Right lobe of liver (tissue), 6 donors: ENCODE results near the gene CACNB2. TPM values are rescaled to one million over a fixed set of nuclear protein-coding genes. Genes with fewer than 3 reads are reported as not detected.
A peak's percentile ranks its signal among the peaks of the same experiment; 100 is the strongest.

ENCODE experiments used
- ATAC-seq, 4 donors: fragments of 200-7000 bp; cut with Tn5 transposase; one replicate each; pipeline ENCODE4 v1.9.1; 2020; ENCODE audit warnings: mild to moderate bottlenecking in 4 of 4, moderate library complexity in 4 of 4
- DNase-seq, 3 donors: peaks; one replicate each; pipeline ENCODE4 v3.0.0-alpha.2; 2020
- H3K27ac ChIP-seq, 3 donors: fragments of 200-600 bp; one replicate each; pipeline ENCODE4 v1.8.0; 2022
- H3K27me3 ChIP-seq, 2 donors: fragments of 200-600 bp; one replicate each; pipeline ENCODE4 v1.8.0; 2022
- H3K36me3 ChIP-seq, 4 donors: fragments of 200-600 bp; sonication (generic) in 1 of 4; one replicate each; pipeline versions ENCODE4 v1.5.1 to v1.8.0; 2017 to 2022; ENCODE audit warnings: control low read depth in 1 of 4
- H3K4me1 ChIP-seq, 4 donors: fragments of 200-600 bp; sonication (generic) in 1 of 4; one replicate each; pipeline versions ENCODE4 v1.5.1 to v1.8.0; 2017 to 2022; ENCODE audit warnings: control low read depth in 1 of 4
- H3K4me3 ChIP-seq, 3 donors: fragments of 200-600 bp; one replicate each; pipeline ENCODE4 v1.8.0; 2022
- H3K9me3 ChIP-seq, 4 donors: fragments of 200-600 bp; sonication (generic) in 1 of 4; one replicate each; pipeline versions ENCODE4 v1.5.1 to v1.8.0; 2017 to 2022; ENCODE audit warnings: control low read depth in 1 of 4
- POLR2A ChIP-seq: fragments of 450-650 bp; IDR thresholded peaks from one replicate; pipeline ENCODE4 v1.6.1; 2017; ENCODE audit warnings: antibody characterized with exemption, mild to moderate bottlenecking
- WGBS: methylation state at CpG from one replicate; pipeline ENCODE4 v1.1.6; 2018; ENCODE audit warnings: low coverage, low lambda C conversion rate; ENCODE audit not compliant: insufficient coverage; ENCODE audit errors: missing lambda C conversion rate; 5-methylcytosine and 5-hydroxymethylcytosine counted together
- intact Hi-C, 2 donors: fragments of 100-400 bp; cut with DNase I; formaldehyde crosslinking; loops; one replicate each; pipeline versions ENCODE4 v1.11.2 to v1.14.1; 2022
- total RNA-seq, 6 experiments: library from RNA; depleted of rRNA in 2 of 6; stranded (reverse); fragments of >200 nt in 2 of 6; fragmentation: NEBNext Ultra II Directional in 3 of 6; extraction: Animal tissue kit (Norgen Biotek cat#: 25700) in 3 of 6; gene quantifications; one replicate each; pipeline versions ENCODE4 v1.1.0 to v1.2.4, GENCODE V29; 2016 to 2023
- TF ChIP-seq, protein P1 (sequence below), 4 donors: fragments of 200-600 bp in 3 of 4; fragments of 450-650 bp in 1 of 4; IDR thresholded peaks; one replicate each; pipeline versions ENCODE4 v1.5.1 to v1.8.0; 2016 to 2022; ENCODE audit warnings: antibody characterized with exemption in 4 of 4, mild to moderate bottlenecking in 2 of 4
- donor health status: DM: no; HTN: yes; CAD: no.
- donor health status: DM: no; HTN: no; CAD: no.
- donor health status: DM: no; HTN: no; CAD: no.
- donor health status: DM: no; HTN: yes; CAD: no.
- donor health status: DM: no; HTN: yes; CAD: no.

The CACNB2 gene
- total RNA-seq, 6 experiments from 2014 or later = 0.12 to 1.8 (median 1.0) TPM; not detected in 1

DNA sequence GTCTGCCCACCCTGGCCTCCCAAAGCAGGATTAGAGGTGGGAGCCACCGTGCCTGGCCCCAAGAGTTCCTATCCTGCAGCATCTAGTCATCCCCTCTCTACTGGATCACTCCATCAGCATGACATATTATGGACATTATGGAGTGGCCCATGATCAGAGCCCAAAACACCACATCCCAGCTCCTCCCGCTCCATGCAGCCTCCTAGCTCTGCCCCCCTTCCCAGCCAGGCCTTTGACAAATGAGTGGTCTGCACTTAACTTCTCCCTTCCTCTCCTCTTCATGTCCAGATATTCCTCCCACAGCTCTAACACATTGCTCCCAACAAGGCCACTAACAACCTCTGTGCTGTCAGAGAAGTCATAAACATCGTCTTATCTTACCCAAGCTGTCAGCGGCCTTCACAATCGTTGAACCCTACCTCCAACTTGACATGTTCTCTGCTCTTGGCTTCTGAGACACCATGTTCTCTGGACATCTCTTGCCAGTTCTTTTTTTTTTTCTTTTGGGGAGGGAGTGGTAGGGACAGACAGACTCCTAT is 323.5 kb downstream of the CACNB2 start:
- Histone ChIP-seq H3K4me3 (no peak overlapping the region), H3K4me1 (no peaks in the 10 kb centered on the region), H3K9me3 (no peaks in the 10 kb centered on the region), H3K27ac (no peak overlapping the region), H3K36me3 (no peaks in the 10 kb centered on the region), H3K27me3 (no peaks in the 10 kb centered on the region)
- TF ChIP-seq POLR2A = no peak
- TF ChIP-seq, protein P1, sequence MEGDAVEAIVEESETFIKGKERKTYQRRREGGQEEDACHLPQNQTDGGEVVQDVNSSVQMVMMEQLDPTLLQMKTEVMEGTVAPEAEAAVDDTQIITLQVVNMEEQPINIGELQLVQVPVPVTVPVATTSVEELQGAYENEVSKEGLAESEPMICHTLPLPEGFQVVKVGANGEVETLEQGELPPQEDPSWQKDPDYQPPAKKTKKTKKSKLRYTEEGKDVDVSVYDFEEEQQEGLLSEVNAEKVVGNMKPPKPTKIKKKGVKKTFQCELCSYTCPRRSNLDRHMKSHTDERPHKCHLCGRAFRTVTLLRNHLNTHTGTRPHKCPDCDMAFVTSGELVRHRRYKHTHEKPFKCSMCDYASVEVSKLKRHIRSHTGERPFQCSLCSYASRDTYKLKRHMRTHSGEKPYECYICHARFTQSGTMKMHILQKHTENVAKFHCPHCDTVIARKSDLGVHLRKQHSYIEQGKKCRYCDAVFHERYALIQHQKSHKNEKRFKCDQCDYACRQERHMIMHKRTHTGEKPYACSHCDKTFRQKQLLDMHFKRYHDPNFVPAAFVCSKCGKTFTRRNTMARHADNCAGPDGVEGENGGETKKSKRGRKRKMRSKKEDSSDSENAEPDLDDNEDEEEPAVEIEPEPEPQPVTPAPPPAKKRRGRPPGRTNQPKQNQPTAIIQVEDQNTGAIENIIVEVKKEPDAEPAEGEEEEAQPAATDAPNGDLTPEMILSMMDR (IDR thresholded peaks at IDR 0.05) = no peak
- DNase-seq (no peak), ATAC-seq (no peak)
- WGBS = 89% methylated on average over 5 of the region's 5 CpGs
- intact Hi-C loops = no loop called here

DNA sequence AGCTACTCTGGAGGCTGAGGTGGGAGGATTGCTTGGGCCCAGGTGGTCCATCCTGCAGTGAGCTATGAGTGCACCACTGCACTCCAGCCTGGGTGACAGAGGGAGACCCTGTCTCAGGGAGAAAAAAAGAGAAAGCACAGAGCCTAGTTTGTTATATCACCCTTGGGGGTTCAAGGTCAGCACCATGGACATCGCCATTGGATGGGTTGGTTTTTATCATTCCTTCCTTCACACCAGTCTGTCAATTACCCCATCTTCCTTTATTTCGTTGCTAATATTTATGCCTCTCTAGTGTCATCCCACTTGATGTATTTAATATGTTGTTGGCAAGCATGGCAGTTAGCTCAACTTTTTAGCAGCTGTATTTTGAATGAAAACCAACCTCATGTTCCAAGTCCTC is 328.9 kb downstream of the CACNB2 start:
- no peaks in the 10 kb centered on the region for H3K4me1 ChIP-seq
- no peak overlapping the region for H3K4me3 ChIP-seq
- ATAC-seq = no peak
- no peak for TF ChIP-seq POLR2A
- TF ChIP-seq, protein P1 (IDR thresholded peaks at IDR 0.05) = no peak
- WGBS = 75% methylated on average over 2 of the region's 2 CpGs
- no peaks in the 10 kb centered on the region for H3K36me3 ChIP-seq
- H3K9me3 ChIP-seq = no peaks in the 10 kb centered on the region
- no peaks in the 10 kb centered on the region for H3K27me3 ChIP-seq
- intact Hi-C loops = no loop called here
- DNase-seq = no peak
- H3K27ac ChIP-seq = no peak overlapping the region

GRCh38 chr10:18472977-18473376 is 332.8 kb downstream of the CACNB2 start:
- intact Hi-C loops = no loop called here
- no peaks in the 10 kb centered on the region for H3K27me3 ChIP-seq
- no peaks in the 10 kb centered on the region for H3K9me3 ChIP-seq
- DNase-seq (no peak), ATAC-seq (peak; percentile 64 to 81 (median 79))
- no peak overlapping the region for H3K27ac ChIP-seq
- H3K4me3 ChIP-seq = no peak overlapping the region
- TF ChIP-seq, protein P1 (IDR thresholded peaks at IDR 0.05) = peak in 3 of 4 donors; percentile 19 to 44 (median 38)
- TF ChIP-seq POLR2A = no peak
- H3K4me1 ChIP-seq = no peaks in the 10 kb centered on the region
- 72% methylated on average over 5 of the region's 5 CpGs for whole genome bisulfite sequencing
- no peaks in the 10 kb centered on the region for H3K36me3 ChIP-seq

- Histone ChIP-seq H3K4me1 (no peaks in the 10 kb centered on the region), H3K27ac (no peak overlapping the region), H3K9me3 (no peaks in the 10 kb centered on the region), H3K36me3 (no peaks in the 10 kb centered on the region), H3K4me3 (no peak overlapping the region), H3K27me3 (no peaks in the 10 kb centered on the region)
- DNase-seq (no peak), ATAC-seq (peak; percentile 64 to 84 (median 74))
- TF ChIP-seq, protein P1 (IDR thresholded peaks at IDR 0.05) = no peak
- TF ChIP-seq POLR2A = no peak
- 60% methylated on average over 12 of the region's 12 CpGs for WGBS
- intact Hi-C loops = no loop called here
These were observed 333.3 kb downstream of the CACNB2 start for GRCh38 chr10:18473424-18474117.
